HG03066 (cell line): Measurements from ENCODE around the gene TSPAN32.

Experiments
- ATAC-seq: cut with Tn5 transposase; IDR thresholded peaks from one replicate; pipeline ENCODE4 v1.9.1; 2021; ENCODE audit warnings: low read depth; ENCODE audit not compliant: unreplicated experiment

The TSPAN32 gene

GRCh38 chr11:2302306-2302895 is 588 bp downstream of the TSPAN32 start:
- no peak for ATAC-seq

DNA sequence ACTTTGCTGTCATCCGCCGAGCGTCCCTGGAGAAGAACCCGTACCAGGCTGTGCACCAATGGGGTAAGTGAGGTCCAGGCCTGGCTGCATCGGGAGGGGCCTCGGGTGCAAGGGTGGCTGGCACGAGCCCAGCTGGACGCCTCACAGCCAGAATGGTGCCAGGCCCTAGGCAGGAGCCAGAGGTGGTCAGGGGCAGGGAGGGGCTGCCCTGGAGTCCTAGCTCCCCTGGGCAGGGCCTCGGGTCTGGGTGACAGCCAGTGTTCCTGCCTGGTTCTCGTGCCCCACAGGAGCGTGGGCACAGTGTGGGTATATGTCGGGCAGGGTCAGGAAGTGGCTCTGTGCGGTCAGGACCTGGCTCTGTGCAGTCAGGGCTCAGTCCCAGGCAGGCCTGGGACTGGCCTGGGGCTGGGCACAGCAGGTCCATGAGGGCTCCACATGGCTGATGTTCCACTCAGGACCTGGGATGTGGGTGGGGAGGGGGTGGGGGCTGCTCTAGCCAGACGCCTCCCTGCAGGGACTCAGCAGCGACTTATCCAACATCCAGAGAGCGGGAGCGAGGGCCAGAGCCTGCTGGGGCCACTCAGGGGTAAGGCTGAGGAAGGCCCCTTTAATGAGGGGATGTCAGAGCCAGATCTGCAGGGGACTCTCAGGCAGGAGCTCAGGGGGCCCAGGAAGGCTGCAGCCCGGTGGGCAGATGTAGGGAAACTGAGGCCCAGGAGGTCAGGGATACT is 1.2 kb downstream of the TSPAN32 start:
- ATAC-seq = no peak

GRCh38 chr11:2303627-2304505 is 2.1 kb downstream of the TSPAN32 start:
- no peak for ATAC-seq

- no peak for ATAC-seq
These were observed 2.8 kb downstream of the TSPAN32 start for GRCh38 chr11:2304506-2305139.

DNA sequence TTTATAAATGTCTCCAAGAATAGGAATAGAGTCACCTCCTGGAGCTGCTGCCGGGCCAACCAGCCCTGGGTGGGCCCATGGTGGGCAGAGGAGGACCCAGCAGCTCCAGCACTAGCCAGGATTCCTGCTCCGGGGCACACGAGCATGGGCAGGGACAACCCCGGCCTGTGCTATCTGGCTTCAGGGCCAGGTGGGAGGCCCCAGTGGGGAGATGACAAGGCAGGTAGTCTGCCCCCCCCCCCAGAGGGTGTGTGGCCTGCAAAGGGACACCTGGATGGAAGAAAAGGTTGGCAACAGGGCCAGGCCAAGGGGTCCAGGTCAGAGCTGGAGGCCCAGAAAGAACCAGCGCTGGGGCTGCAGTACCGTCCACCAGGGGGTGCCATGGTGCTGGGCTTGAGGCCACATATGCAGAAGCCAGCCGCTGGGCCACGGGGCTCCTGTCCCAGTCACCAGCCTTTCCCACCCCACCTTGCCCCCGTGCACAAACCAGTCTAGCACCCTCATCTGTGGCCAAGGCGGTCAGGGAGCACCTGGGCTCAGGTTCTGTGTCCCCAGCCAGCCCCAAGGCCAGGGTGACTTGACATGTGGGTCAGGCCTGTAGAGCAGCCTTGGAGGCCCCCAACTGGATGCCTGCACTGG is 3.4 kb downstream of the TSPAN32 start:
- ATAC-seq = no peak

DNA sequence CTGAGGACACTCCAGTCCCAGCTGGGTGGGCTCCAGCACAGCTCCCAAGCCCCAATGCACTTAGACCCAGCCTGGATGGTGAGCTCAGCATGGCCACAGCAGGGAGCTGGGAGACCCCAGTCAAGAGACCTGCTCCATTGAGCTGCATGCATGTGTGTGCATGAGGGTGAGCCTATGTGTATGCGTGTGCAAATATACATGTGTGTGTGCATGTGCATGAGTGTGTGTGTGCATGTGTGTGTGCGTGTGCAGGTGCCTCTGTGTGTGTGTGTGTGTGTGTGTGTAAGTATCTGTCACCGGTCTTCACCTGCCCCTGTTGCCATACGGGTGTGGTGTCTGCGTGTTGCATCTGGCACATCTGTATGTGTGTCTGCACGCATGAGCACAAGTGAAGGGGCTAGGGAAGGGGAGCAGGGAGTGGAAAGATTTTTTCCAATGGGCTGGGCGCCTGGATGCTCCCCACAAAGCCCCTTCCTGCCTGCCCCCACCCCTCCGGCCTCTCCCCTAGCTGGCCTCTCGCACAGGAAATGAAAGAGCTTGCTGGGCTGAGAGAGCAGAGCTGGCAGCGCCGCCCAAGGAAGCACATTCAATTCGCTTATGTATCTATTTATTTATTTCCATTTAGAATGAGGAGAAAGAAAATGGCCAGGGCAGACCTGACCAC is 4.1 kb downstream of the TSPAN32 start:
- no peak for ATAC-seq

- no peak for ATAC-seq
These were observed 4.6 kb downstream of the TSPAN32 start for GRCh38 chr11:2306452-2306823.

DNA sequence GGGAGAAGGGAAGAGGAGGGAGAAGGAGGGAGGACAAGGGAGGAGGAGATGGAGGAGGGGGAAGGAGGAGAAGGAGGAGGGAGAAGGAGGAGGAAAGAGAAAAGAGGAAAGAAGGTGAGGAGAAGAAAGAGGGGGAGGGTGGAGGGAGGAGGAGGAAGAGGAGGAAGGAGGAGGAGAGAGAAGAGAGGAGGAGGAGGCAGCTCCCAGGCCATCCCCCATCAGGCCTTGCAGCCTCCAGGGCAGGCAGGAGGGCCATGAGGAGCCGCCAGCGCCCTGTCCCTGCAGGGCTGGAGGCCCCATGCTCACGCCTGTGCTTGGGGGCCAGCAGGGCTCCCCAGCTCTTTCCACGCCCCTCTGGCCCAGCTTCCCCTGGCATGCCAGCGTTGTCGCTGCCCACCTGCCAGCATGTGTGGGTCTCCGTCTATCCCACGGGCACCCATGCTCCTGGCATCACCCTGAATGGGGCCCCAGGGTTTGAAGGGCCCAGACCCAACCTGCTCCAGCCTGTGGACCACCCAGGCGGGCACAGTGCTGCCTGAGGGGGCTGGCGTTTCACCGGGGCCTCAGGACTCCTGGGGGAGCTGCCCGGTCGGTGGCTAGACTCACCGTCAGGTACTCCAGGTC is 5.2 kb downstream of the TSPAN32 start:
- no peak for ATAC-seq

- ATAC-seq = no peak
These were observed 5.9 kb downstream of the TSPAN32 start for GRCh38 chr11:2307501-2308331.

GRCh38 chr11:2308713-2309112 is 6.9 kb downstream of the TSPAN32 start:
- no peak for ATAC-seq

- ATAC-seq = no peak
These were observed 7.6 kb downstream of the TSPAN32 start for GRCh38 chr11:2309251-2310072.

DNA sequence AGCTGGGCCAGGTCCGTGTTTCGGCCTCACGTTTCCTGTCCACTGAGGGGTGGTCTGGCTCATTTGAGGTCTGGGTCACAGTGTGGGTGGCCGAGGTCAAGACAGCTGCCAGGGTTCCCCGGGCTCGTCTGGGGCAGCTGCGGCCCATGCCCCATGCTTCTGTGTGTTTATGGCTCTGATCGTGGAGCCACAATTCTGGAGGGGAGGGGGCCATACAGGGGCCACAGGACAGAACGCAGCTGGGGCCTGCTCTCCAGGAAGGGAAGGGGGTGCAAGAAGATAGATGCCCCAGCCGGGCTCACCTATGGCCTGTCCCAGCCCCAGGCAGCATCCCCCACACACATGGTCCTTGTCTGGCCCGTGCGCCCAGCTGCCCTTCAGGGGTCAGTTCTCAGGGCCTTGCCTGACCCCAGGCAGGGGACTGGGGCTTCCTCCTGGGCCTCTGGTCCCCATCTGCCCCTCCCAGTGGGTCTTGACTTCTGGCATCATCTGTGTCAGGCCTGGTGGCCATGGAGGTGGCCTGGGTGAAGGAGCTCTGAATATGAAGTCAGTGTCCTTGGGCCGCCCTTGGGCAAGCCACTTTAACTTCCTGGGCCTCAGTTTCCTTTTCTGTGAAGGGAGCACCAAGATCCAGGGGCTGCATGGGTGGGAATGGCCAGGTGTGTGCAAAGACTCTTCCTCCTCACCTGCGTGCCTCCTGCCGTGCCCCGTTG is 8.4 kb downstream of the TSPAN32 start:
- ATAC-seq = no peak

GRCh38 chr11:2310786-2311352 is 9.1 kb downstream of the TSPAN32 start:
- no peak for ATAC-seq

DNA sequence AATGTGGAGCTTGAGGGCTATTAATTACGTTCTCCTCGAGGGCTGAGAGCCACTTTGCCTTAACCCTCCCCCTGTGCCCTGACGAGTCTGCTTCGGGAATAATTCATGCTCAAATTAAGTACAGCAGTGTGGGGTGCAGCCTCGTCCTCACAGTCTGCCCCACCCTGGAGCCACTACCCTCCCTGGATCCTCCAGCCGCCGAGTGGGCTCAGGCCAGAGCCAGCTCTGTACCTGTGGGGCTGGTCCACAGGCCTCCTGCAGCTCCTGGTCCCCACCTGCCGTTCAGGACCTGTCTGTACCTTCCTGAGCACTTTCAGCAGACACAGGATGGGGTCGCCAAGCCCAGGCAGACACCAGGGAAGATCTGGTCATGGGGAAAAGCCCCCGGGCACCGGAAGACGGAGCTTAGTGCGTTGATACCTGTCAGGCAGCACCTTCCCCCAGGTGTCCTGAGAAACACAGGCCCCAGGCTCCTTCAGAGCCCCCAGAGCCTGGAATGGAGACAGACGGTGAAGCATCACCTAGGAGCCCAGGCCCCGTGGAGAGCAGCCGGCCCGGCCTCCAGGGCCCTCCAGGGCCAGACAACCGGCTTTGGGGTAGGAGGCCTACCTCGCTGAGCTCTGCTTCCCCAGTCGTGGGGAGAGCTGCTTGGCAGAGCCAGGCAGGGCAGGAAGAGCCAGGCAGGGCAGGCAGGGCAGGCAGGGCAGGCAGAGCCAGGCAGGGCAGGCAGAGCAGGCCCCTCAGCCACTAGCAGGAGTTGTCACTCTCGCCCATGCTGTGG is 9.7 kb downstream of the TSPAN32 start:
- no peak for ATAC-seq

DNA sequence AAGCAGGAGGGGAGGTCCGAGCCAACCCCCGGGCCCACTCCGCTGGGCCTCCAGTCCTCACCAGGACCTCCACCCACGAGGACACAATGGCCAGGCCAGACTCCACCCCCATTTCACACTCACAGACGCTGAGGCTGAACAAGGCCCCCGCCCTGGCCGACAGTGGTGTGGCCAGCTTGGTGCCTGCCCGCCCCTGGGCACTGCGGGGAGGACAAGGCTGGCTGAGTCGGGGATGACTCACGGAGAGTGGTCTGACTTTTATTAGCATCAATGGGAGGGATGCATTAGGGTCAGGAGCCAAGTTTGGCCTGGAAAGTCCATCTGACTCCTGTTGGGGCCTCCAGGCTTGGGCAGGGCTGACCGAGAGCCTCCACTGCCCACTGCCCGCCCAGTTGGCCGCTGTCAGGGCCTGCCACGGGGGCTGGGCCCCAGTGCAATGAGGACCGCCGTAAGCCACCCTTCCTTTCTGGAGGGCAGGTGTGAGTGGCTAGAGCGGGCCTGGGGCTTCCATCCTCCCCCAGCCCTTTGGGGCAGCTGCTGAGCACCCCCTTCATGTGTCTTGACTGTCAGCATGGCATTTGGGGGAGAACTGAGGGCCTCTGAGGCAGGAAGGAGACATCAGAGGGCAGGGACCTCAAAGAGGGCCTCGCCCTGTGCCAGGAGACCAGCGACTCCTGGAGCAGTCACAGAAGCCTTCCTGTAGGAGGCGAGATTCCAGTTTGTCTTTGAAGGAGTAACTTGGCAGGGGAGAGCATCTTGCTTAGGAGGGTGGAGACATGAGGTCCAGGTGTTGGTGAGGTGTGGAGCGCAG is 10.6 kb downstream of the TSPAN32 start:
- ATAC-seq = no peak
